ENCODE data around the gene DLX4. TPM values are rescaled to one million over a fixed set of nuclear protein-coding genes. Genes with fewer than 3 reads are reported as not detected.
A peak's percentile ranks its signal among the peaks of the same experiment; 100 is the strongest.

DLX4 gene
- total RNA-seq, 1 donor from 2014 or later: not detected

- peaks cover 8 to 32% of the 10 kb centered on the region in 2 donors for H3K4me1 ChIP-seq
- no peaks in the 10 kb centered on the region for H3K9me3 ChIP-seq
- H3K36me3 ChIP-seq: no peaks in the 10 kb centered on the region
- no peak for DNase-seq (ENCODE audit: low spot score in 2 of 2)
- peaks cover 37% of the 10 kb centered on the region for H3K27me3 ChIP-seq
- no peak overlapping the region for H3K27ac ChIP-seq
- TF ChIP-seq CTCF (IDR thresholded peaks at IDR 0.05): no peak
- intact Hi-C loops (cut with DNase I): no loop called here
- peak overlapping the region; percentile 50 to 52 for H3K4me3 ChIP-seq
Observed at GRCh38 chr17:49969795-49970389, 902 bp downstream of the DLX4 start.

- Histone ChIP-seq H3K4me3 (no peak overlapping the region), H3K9me3 (no peaks in the 10 kb centered on the region), H3K36me3 (no peaks in the 10 kb centered on the region), H3K27me3 (peaks cover 31% of the 10 kb centered on the region), H3K4me1 (peaks cover 8 to 26% of the 10 kb centered on the region in 2 donors), H3K27ac (no peak overlapping the region)
- intact Hi-C loops (cut with DNase I): no loop called here
- DNase-seq (ENCODE audit: low spot score in 2 of 2): no peak
- no peak for TF ChIP-seq CTCF (IDR thresholded peaks at IDR 0.05)
Observed at GRCh38 chr17:49970498-49970897, 1.5 kb downstream of the DLX4 start.

- no peak for TF ChIP-seq CTCF (IDR thresholded peaks at IDR 0.05)
- DNase-seq (ENCODE audit: low spot score in 2 of 2): no peak
- Histone ChIP-seq H3K4me1 (peaks cover 8 to 26% of the 10 kb centered on the region in 2 donors), H3K36me3 (no peaks in the 10 kb centered on the region), H3K27me3 (peaks cover 30% of the 10 kb centered on the region), H3K27ac (no peak overlapping the region), H3K9me3 (no peaks in the 10 kb centered on the region), H3K4me3 (peak overlapping the region in 1 of 2 donors; percentile 42)
- intact Hi-C loops (cut with DNase I): no loop called here
Observed at GRCh38 chr17:49971199-49971847, 2.3 kb downstream of the DLX4 start.

- Histone ChIP-seq H3K9me3 (no peaks in the 10 kb centered on the region), H3K4me1 (peaks cover 8 to 26% of the 10 kb centered on the region in 2 donors), H3K27ac (no peak overlapping the region), H3K4me3 (peak overlapping the region in 1 of 2 donors; percentile 42), H3K27me3 (peaks cover 30% of the 10 kb centered on the region), H3K36me3 (no peaks in the 10 kb centered on the region)
- intact Hi-C loops (cut with DNase I): no loop called here
- no peak for DNase-seq (ENCODE audit: low spot score in 2 of 2)
- TF ChIP-seq CTCF (IDR thresholded peaks at IDR 0.05): no peak
Observed at GRCh38 chr17:49971848-49972485, 3.0 kb downstream of the DLX4 start.

GRCh38 chr17:49972486-49973270 lies 3.7 kb downstream of the DLX4 start:
- H3K27me3 ChIP-seq: peaks cover 30% of the 10 kb centered on the region
- no peaks in the 10 kb centered on the region for H3K9me3 ChIP-seq
- no peak overlapping the region for H3K27ac ChIP-seq
- intact Hi-C loops (cut with DNase I): no loop called here
- no peak for TF ChIP-seq CTCF (IDR thresholded peaks at IDR 0.05)
- H3K4me1 ChIP-seq: peaks cover 8 to 26% of the 10 kb centered on the region in 2 donors
- DNase-seq (ENCODE audit: low spot score in 2 of 2): no peak
- H3K36me3 ChIP-seq: no peaks in the 10 kb centered on the region
- H3K4me3 ChIP-seq: peak overlapping the region in 1 of 2 donors; percentile 42

All from ascending aorta (tissue), 2 donors.